Ovary (tissue), 3 donors: ENCODE measurements around the gene SEMA3C.

Experiments used
- CTCF ChIP-seq, 3 donors: fragments of 450-650 bp in 2 of 3; fragments of 200-600 bp in 1 of 3; IDR thresholded peaks; one replicate each; pipeline versions ENCODE4 v1.5.1 to v1.8.0; 2016 to 2022; ENCODE audit warnings: antibody characterized with exemption in 3 of 3, mild to moderate bottlenecking in 1 of 3
- EP300 ChIP-seq: sonication (generic); formaldehyde crosslinking; IDR thresholded peaks from one replicate; pipeline ENCODE4 v1.6.1; 2017; ENCODE audit warnings: antibody characterized with exemption
- donor health status: DM: no; HTN: no; CAD: no.

DNA sequence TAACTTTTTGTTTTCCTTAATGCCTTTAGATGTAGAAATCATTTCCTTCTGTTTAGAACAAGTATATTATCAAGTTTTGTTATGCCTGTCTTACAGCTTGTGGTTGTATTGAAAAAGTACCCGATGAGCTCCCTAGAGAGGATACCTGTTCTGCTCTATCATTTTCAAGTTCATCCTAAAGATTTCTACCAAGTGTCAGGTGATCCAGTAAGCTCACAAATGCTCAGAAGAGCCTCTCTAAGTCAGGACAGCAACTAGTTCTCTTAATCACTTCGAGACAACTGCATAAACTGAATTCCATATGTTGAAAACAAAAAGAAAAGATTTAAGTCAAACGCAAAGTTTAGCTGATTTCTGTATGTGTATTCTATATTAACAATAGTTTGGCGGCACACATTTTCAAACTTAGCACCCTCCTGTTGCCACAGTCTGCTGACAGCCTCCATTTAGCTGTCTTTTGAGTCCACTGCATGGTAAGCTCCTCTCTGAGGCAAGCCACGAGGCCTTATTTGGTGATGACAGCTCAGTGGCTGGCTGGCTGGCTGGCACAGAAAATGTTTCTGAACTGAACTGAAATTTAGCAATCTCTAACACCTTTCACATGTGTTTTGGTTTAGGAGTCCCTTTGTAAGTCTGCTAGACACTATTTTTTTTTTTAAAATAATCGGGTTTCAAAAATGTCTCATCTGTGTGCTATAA is 59.4 kb downstream of the SEMA3C start:
- TF ChIP-seq CTCF (IDR thresholded peaks at IDR 0.05) (no peak), EP300 (no peak)
